Esophagus muscularis mucosa (tissue), 4 donors: ENCODE measurements around the gene ABCD3. TPM values are rescaled to one million over a fixed set of nuclear protein-coding genes. Genes with fewer than 3 reads are reported as not detected.
A peak's percentile ranks its signal among the peaks of the same experiment; 100 is the strongest.

ENCODE experiments used
- DNase-seq: peaks from one replicate; pipeline ENCODE4 v3.0.0-alpha.2; 2017; ENCODE audit errors: extremely low spot score
- H3K27ac ChIP-seq, 4 donors: fragments of 200-600 bp; sonication (generic); replicated peaks in 1 of 4; 1 replicate in 3 of 4; 2 replicates in 1 of 4; pipeline ENCODE4 v1.5.1; 2016 to 2019; ENCODE audit warnings: mild to moderate bottlenecking in 1 of 4
- H3K27me3 ChIP-seq, 4 donors: fragments of 200-600 bp; sonication (generic); one replicate each; pipeline versions ENCODE4 v1.5.1 to v1.6.0; 2016 to 2019
- H3K36me3 ChIP-seq, 4 donors: fragments of 200-600 bp; sonication (generic); one replicate each; pipeline ENCODE4 v1.5.1; 2016 to 2019
- H3K4me1 ChIP-seq, 4 donors: fragments of 200-600 bp; sonication (generic); one replicate each; pipeline ENCODE4 v1.5.1; 2016 to 2019
- H3K4me3 ChIP-seq, 4 donors: fragments of 200-600 bp; sonication (generic); 1 replicate in 2 of 4; 2 replicates in 2 of 4; pipeline ENCODE4 v1.5.1; 2016 to 2019; ENCODE audit warnings: mild to moderate bottlenecking in 4 of 4, moderate library complexity in 1 of 4
- H3K9me3 ChIP-seq, 4 donors: fragments of 200-600 bp; sonication (generic); 1 replicate in 3 of 4; 2 replicates in 1 of 4; pipeline ENCODE4 v1.5.1; 2016 to 2019
- CTCF ChIP-seq, 3 experiments: fragments of 200-600 bp in 2 of 3; fragments of 450-650 bp in 1 of 3; sonication (generic) in 2 of 3; IDR thresholded peaks; one replicate each; pipeline ENCODE4 v1.5.1; 2017 to 2019; ENCODE audit warnings: antibody characterized with exemption in 3 of 3, mild to moderate bottlenecking in 2 of 3, moderate library complexity in 1 of 3
- EP300 ChIP-seq: sonication (generic); formaldehyde crosslinking; IDR thresholded peaks from one replicate; pipeline ENCODE4 v1.6.1; 2017; ENCODE audit warnings: antibody characterized with exemption
- POLR2A ChIP-seq: fragments of 450-650 bp; IDR thresholded peaks from one replicate; pipeline ENCODE4 v1.6.1; 2017; ENCODE audit warnings: antibody characterized with exemption, moderate library complexity, mild to moderate bottlenecking, low read depth
- POLR2AphosphoS5 ChIP-seq, 2 donors: sonication (generic); formaldehyde crosslinking; IDR thresholded peaks; one replicate each; pipeline ENCODE4 v1.6.1; 2017; ENCODE audit warnings: antibody characterized with exemption in 2 of 2
- WGBS: methylation state at CpG from one replicate; pipeline ENCODE4 v1.1.5; 2018; 5-methylcytosine and 5-hydroxymethylcytosine counted together
- intact Hi-C: fragments of 100-400 bp; cut with DNase I; formaldehyde crosslinking; loops from one replicate; pipeline ENCODE4 v1.15.1; 2023
- total RNA-seq, 4 donors: library from RNA; depleted of rRNA; stranded (reverse); fragments of >200 nt; gene quantifications; one replicate each; pipeline versions ENCODE4 v1.1.0 to v1.2.1, GENCODE V29; 2016

The ABCD3 gene
- total RNA-seq, 4 donors from 2014 or later = 25.0 to 59.4 (median 27.9) TPM

GRCh38 chr1:94395231-94395630, 23.0 kb upstream of the ABCD3 start:
- intact Hi-C loops = no loop called here

GRCh38 chr1:94395748-94396309, 22.4 kb upstream of the ABCD3 start:
- no peaks in the 10 kb centered on the region for H3K36me3 ChIP-seq
- no peaks in the 10 kb centered on the region for H3K4me1 ChIP-seq
- H3K27ac ChIP-seq = no peak overlapping the region
- WGBS = 83% methylated on average over 2 of the region's 2 CpGs
- TF ChIP-seq CTCF (IDR thresholded peaks at IDR 0.05) (no peak), POLR2AphosphoS5 (IDR thresholded peaks at IDR 0.05) (no peak)
- no peaks in the 10 kb centered on the region for H3K27me3 ChIP-seq
- DNase-seq = peak; percentile 31
- H3K4me3 ChIP-seq = no peak overlapping the region
- intact Hi-C loops = no loop called here
- H3K9me3 ChIP-seq = no peaks in the 10 kb centered on the region

More at GRCh38 chr1:94395231-94395630, 23.0 kb upstream of the ABCD3 start:
- H3K9me3 ChIP-seq = no peaks in the 10 kb centered on the region
- TF ChIP-seq EP300 (no peak), POLR2A (no peak), CTCF (IDR thresholded peaks at IDR 0.05) (no peak), POLR2AphosphoS5 (IDR thresholded peaks at IDR 0.05) (no peak)
- no peak overlapping the region for H3K27ac ChIP-seq
- H3K4me1 ChIP-seq = no peaks in the 10 kb centered on the region
- H3K27me3 ChIP-seq = no peaks in the 10 kb centered on the region
- WGBS = 57% methylated on average over 3 of the region's 3 CpGs
- H3K36me3 ChIP-seq = no peaks in the 10 kb centered on the region
- peak; percentile 47 for DNase-seq
- H3K4me3 ChIP-seq = no peak overlapping the region

- no peak overlapping the region for H3K4me3 ChIP-seq
- H3K27ac ChIP-seq = no peak overlapping the region
- TF ChIP-seq POLR2A (no peak), CTCF (IDR thresholded peaks at IDR 0.05) (peak in 1 of 3 experiments; percentile 25)
- DNase-seq = peak; percentile 87
- H3K4me1 ChIP-seq = no peaks in the 10 kb centered on the region
- no peaks in the 10 kb centered on the region for H3K36me3 ChIP-seq
- intact Hi-C loops = no loop called here
- H3K9me3 ChIP-seq = no peaks in the 10 kb centered on the region
- 75% methylated on average over 11 of the region's 11 CpGs for WGBS
- no peaks in the 10 kb centered on the region for H3K27me3 ChIP-seq
Observed at GRCh38 chr1:94396356-94397010, 21.7 kb upstream of the ABCD3 start.

GRCh38 chr1:94398356-94398755, 19.8 kb upstream of the ABCD3 start:
- intact Hi-C loops = no loop called here
- Histone ChIP-seq H3K27ac (no peak overlapping the region), H3K36me3 (no peaks in the 10 kb centered on the region), H3K27me3 (no peaks in the 10 kb centered on the region), H3K4me3 (no peak overlapping the region), H3K4me1 (no peaks in the 10 kb centered on the region), H3K9me3 (no peaks in the 10 kb centered on the region)
- 86% methylated on average over 5 of the region's 5 CpGs for WGBS
- DNase-seq = peak; percentile 34
- TF ChIP-seq POLR2AphosphoS5 (IDR thresholded peaks at IDR 0.05) = no peak
- TF ChIP-seq POLR2A = no peak
- no peak for TF ChIP-seq EP300
- no peak for TF ChIP-seq CTCF (IDR thresholded peaks at IDR 0.05)

- H3K4me3 ChIP-seq = no peak overlapping the region
- no peaks in the 10 kb centered on the region for H3K9me3 ChIP-seq
- no peak for TF ChIP-seq CTCF (IDR thresholded peaks at IDR 0.05)
- TF ChIP-seq POLR2A = no peak
- TF ChIP-seq EP300 = no peak
- no peak for TF ChIP-seq POLR2AphosphoS5 (IDR thresholded peaks at IDR 0.05)
- no peaks in the 10 kb centered on the region for H3K4me1 ChIP-seq
- intact Hi-C loops = no loop called here
- DNase-seq = peak; percentile 53
- H3K27me3 ChIP-seq = no peaks in the 10 kb centered on the region
- WGBS = 86% methylated on average over 3 of the region's 3 CpGs
- H3K27ac ChIP-seq = no peak overlapping the region
- H3K36me3 ChIP-seq = no peaks in the 10 kb centered on the region
Observed at GRCh38 chr1:94399453-94399852, 18.7 kb upstream of the ABCD3 start.
